Measurements from ENCODE around the gene CRKL.

DNA sequence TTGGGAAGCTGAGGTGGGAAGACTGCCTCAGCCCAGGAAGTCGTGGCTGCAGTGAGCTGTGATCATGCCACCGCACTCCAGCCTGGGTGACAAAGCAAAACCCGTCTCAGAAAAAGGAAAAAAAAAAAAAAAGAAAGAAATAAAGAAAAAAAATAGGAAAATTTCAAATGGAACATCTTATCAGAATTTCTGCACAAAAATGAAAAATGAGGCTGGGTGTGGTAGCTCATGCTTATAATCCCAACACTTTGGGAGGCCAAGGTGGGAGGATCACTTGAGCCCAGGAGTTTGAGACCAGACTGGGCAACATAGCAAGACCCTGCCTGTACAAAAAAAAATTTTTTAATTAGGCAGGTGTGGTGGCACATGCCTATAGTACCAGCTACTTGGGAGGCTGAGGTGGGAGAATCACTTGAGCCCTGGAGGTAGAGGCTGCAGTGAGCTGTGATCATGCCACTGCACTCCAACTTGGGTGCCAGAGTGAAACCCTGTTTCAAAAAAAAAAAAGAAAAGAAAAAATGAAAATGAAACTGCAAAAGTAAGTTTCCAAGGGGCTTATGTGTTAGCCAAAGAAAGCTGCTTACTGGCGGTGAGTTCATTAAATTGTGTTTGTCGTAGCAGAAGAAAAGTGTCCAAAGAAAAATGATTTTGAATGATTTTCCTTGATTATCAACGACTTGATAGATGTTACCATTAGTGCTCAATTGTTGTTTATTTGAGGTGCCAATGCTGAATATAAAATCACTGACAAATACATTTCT is 7.5 kb upstream of the CRKL start:
- TF ChIP-seq, protein P1, sequence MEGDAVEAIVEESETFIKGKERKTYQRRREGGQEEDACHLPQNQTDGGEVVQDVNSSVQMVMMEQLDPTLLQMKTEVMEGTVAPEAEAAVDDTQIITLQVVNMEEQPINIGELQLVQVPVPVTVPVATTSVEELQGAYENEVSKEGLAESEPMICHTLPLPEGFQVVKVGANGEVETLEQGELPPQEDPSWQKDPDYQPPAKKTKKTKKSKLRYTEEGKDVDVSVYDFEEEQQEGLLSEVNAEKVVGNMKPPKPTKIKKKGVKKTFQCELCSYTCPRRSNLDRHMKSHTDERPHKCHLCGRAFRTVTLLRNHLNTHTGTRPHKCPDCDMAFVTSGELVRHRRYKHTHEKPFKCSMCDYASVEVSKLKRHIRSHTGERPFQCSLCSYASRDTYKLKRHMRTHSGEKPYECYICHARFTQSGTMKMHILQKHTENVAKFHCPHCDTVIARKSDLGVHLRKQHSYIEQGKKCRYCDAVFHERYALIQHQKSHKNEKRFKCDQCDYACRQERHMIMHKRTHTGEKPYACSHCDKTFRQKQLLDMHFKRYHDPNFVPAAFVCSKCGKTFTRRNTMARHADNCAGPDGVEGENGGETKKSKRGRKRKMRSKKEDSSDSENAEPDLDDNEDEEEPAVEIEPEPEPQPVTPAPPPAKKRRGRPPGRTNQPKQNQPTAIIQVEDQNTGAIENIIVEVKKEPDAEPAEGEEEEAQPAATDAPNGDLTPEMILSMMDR (IDR thresholded peaks at IDR 0.05; ENCODE audit: low read depth, low read length): no peak
- TF ChIP-seq, protein P2, sequence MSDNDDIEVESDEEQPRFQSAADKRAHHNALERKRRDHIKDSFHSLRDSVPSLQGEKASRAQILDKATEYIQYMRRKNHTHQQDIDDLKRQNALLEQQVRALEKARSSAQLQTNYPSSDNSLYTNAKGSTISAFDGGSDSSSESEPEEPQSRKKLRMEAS (IDR thresholded peaks at IDR 0.05; ENCODE audit: low read depth, low read length): no peak
- TF ChIP-seq POLR2A (IDR thresholded peaks at IDR 0.05; ENCODE audit: extremely low read depth, insufficient read length) (no peak), MYC (IDR thresholded peaks at IDR 0.05; ENCODE audit: low read depth, low read length) (no peak)

Measured in NB4 (cell line).